Measurements from ENCODE around the gene UCK2.

UCK2 gene

DNA sequence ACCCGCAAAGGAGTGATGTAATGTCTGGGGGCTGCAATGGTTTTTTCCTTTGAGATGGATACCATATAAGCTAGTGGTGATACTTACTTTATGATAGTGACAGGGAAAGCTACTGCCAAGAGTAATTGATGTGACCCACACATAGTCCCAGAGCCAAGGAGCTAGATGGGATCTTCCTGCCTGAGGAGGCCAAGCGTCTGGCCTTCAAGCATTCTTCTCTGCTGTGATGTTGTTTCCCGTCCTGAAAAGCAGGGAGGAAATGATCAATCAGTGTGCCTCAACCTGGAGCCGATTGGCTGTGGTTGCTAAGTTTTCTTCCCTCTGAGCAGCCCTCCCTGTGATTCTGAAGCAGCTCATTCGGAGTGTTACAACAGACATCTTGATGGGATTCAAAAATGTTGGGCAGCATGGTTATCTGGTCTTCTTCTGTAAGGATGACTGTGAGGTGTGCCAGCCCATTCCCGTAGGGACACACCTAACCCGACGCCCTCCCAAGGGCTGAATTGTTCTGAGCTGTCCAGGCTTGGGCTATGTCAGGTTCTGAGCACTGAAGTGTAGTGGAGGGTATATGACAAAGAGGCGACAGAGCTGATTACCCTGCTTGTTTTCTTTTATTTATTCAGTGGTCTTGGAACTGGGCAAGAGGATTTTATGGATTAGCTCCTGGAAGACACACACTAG lies 56.7 kb downstream of the UCK2 start:
- TF ChIP-seq ZNF70 (CRISPR knock-in tag; IDR thresholded peaks at IDR 0.05), result no peak
- TF ChIP-seq, protein P1, sequence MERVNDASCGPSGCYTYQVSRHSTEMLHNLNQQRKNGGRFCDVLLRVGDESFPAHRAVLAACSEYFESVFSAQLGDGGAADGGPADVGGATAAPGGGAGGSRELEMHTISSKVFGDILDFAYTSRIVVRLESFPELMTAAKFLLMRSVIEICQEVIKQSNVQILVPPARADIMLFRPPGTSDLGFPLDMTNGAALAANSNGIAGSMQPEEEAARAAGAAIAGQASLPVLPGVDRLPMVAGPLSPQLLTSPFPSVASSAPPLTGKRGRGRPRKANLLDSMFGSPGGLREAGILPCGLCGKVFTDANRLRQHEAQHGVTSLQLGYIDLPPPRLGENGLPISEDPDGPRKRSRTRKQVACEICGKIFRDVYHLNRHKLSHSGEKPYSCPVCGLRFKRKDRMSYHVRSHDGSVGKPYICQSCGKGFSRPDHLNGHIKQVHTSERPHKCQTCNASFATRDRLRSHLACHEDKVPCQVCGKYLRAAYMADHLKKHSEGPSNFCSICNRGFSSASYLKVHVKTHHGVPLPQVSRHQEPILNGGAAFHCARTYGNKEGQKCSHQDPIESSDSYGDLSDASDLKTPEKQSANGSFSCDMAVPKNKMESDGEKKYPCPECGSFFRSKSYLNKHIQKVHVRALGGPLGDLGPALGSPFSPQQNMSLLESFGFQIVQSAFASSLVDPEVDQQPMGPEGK (CRISPR knock-in tag; IDR thresholded peaks at IDR 0.05; ENCODE audit: borderline replicate concordance), result no peak
- ATAC-seq, result no peak

DNA sequence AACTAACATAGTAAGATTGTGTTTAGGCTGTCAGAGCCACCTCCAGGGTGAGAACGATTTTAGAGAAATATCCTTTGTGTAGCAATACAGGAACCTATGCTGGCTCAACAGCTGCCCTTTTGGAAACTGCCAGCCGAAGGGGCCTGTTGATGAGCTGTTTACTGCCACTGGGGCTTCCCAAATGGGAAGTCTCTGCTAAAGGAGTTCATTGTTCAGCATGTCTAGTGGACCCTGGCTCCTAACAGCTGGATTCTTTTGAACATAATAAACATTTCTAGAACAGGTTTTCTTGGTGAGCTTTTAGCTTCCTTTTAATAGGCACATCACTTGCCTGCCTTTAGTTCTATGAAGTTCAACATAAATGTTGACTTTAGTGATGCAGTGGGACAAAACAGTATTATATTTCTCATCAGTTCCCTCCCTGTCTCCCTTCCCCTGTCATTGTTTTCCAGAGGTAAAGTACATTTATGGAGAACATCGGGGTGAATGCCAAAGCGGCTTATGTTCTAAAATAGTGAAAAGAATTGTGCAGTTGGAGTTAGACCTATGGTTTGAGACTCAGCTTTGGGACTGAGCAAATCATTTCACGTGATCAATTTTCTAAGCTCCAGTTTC lies 57.4 kb downstream of the UCK2 start:
- TF ChIP-seq SNAI2 (CRISPR knock-in tag; IDR thresholded peaks at IDR 0.05) (no peak), ZFP30 (CRISPR knock-in tag; IDR thresholded peaks at IDR 0.05) (no peak)
- TF ChIP-seq, protein P2, sequence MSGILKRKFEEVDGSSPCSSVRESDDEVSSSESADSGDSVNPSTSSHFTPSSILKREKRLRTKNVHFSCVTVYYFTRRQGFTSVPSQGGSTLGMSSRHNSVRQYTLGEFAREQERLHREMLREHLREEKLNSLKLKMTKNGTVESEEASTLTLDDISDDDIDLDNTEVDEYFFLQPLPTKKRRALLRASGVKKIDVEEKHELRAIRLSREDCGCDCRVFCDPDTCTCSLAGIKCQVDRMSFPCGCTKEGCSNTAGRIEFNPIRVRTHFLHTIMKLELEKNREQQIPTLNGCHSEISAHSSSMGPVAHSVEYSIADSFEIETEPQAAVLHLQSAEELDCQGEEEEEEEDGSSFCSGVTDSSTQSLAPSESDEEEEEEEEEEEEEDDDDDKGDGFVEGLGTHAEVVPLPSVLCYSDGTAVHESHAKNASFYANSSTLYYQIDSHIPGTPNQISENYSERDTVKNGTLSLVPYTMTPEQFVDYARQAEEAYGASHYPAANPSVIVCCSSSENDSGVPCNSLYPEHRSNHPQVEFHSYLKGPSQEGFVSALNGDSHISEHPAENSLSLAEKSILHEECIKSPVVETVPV (CRISPR knock-in tag; IDR thresholded peaks at IDR 0.05), result no peak
- TF ChIP-seq, protein P1 (CRISPR knock-in tag; IDR thresholded peaks at IDR 0.05; ENCODE audit: borderline replicate concordance), result no peak
- no peak for ATAC-seq

DNA sequence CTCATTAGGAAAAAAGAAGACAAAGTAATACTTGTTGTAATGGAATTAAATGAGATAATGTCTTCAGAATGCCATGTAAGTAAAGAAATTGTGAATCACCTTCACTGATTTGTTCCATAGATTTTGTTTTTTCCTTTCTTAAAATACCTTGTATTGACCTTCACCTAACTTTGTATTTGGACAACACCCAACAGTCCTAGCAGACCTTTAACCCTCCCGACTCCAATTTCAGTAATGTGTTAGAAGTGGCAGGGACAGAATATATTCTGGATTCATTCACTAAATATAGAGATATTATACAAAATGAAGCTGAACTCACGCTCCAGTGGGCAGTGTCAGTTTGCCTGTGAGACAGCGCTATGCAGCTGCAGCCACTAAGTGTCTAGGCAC lies 57.9 kb downstream of the UCK2 start:
- TF ChIP-seq ZNF565 (CRISPR knock-in tag; conservative IDR thresholded peaks at IDR 0.05; ENCODE audit: low read depth) (no peak), PPARA (CRISPR knock-in tag; IDR thresholded peaks at IDR 0.05; ENCODE audit: borderline replicate concordance) (no peak), ZNF70 (CRISPR knock-in tag; IDR thresholded peaks at IDR 0.05) (no peak), ARNTL (CRISPR knock-in tag; IDR thresholded peaks at IDR 0.05; ENCODE audit: borderline replicate concordance, low read depth) (no peak), ZC3H10 (CRISPR knock-in tag; IDR thresholded peaks at IDR 0.05) (no peak), SNAI2 (CRISPR knock-in tag; IDR thresholded peaks at IDR 0.05) (no peak), TOX (CRISPR knock-in tag; IDR thresholded peaks at IDR 0.05; ENCODE audit: borderline replicate concordance) (no peak), RARB (CRISPR knock-in tag; IDR thresholded peaks at IDR 0.05) (no peak), TCF4 (CRISPR knock-in tag; IDR thresholded peaks at IDR 0.05; ENCODE audit: borderline replicate concordance) (no peak), ZFP3 (CRISPR knock-in tag; IDR thresholded peaks at IDR 0.05) (no peak), ISL1 (CRISPR knock-in tag; IDR thresholded peaks at IDR 0.05) (no peak), ZFP30 (CRISPR knock-in tag; IDR thresholded peaks at IDR 0.05) (no peak), OSR1 (CRISPR knock-in tag; IDR thresholded peaks at IDR 0.05) (no peak), GLIS3 (CRISPR knock-in tag; IDR thresholded peaks at IDR 0.05) (no peak)
- TF ChIP-seq, protein P2 (CRISPR knock-in tag; IDR thresholded peaks at IDR 0.05), result no peak
- TF ChIP-seq, protein P3, sequence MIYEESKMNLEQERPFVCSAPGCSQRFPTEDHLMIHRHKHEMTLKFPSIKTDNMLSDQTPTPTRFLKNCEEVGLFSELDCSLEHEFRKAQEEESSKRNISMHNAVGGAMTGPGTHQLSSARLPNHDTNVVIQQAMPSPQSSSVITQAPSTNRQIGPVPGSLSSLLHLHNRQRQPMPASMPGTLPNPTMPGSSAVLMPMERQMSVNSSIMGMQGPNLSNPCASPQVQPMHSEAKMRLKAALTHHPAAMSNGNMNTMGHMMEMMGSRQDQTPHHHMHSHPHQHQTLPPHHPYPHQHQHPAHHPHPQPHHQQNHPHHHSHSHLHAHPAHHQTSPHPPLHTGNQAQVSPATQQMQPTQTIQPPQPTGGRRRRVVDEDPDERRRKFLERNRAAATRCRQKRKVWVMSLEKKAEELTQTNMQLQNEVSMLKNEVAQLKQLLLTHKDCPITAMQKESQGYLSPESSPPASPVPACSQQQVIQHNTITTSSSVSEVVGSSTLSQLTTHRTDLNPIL (CRISPR knock-in tag; IDR thresholded peaks at IDR 0.05; ENCODE audit: low read depth), result no peak
- TF ChIP-seq, protein P4, sequence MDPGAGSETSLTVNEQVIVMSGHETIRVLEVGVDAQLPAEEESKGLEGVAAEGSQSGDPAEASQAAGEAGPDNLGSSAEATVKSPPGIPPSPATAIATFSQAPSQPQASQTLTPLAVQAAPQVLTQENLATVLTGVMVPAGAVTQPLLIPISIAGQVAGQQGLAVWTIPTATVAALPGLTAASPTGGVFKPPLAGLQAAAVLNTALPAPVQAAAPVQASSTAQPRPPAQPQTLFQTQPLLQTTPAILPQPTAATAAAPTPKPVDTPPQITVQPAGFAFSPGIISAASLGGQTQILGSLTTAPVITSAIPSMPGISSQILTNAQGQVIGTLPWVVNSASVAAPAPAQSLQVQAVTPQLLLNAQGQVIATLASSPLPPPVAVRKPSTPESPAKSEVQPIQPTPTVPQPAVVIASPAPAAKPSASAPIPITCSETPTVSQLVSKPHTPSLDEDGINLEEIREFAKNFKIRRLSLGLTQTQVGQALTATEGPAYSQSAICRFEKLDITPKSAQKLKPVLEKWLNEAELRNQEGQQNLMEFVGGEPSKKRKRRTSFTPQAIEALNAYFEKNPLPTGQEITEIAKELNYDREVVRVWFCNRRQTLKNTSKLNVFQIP (CRISPR knock-in tag; IDR thresholded peaks at IDR 0.05; ENCODE audit: borderline replicate concordance, low read depth), result no peak
- TF ChIP-seq, protein P5, sequence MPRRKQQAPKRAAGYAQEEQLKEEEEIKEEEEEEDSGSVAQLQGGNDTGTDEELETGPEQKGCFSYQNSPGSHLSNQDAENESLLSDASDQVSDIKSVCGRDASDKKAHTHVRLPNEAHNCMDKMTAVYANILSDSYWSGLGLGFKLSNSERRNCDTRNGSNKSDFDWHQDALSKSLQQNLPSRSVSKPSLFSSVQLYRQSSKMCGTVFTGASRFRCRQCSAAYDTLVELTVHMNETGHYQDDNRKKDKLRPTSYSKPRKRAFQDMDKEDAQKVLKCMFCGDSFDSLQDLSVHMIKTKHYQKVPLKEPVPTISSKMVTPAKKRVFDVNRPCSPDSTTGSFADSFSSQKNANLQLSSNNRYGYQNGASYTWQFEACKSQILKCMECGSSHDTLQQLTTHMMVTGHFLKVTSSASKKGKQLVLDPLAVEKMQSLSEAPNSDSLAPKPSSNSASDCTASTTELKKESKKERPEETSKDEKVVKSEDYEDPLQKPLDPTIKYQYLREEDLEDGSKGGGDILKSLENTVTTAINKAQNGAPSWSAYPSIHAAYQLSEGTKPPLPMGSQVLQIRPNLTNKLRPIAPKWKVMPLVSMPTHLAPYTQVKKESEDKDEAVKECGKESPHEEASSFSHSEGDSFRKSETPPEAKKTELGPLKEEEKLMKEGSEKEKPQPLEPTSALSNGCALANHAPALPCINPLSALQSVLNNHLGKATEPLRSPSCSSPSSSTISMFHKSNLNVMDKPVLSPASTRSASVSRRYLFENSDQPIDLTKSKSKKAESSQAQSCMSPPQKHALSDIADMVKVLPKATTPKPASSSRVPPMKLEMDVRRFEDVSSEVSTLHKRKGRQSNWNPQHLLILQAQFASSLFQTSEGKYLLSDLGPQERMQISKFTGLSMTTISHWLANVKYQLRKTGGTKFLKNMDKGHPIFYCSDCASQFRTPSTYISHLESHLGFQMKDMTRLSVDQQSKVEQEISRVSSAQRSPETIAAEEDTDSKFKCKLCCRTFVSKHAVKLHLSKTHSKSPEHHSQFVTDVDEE (CRISPR knock-in tag; IDR thresholded peaks at IDR 0.05), result no peak
- TF ChIP-seq, protein P1 (CRISPR knock-in tag; IDR thresholded peaks at IDR 0.05; ENCODE audit: borderline replicate concordance), result no peak
- ATAC-seq, result no peak
